Kidney (tissue), 14 donors: Measurements from ENCODE around the gene MRPL45. TPM values are rescaled to one million over a fixed set of nuclear protein-coding genes. Genes with fewer than 3 reads are reported as not detected.
A peak's percentile ranks its signal among the peaks of the same experiment; 100 is the strongest.

ENCODE experiments used
- DNase-seq, 5 donors: peaks; one replicate each; pipeline ENCODE4 v3.0.0-alpha.2; 2013 to 2020
- FAIRE-seq: peaks from 2 replicates; lab custom pipeline; 2012; peaks lifted over from hg19 to GRCh38; lab: Jason Lieb, UNC
- H3K27ac ChIP-seq, 2 donors: one replicate each; pipeline ENCODE4 v1.7.0; 2013; ENCODE audit warnings: low read depth in 2 of 2, low read length in 2 of 2, inconsistent platforms in 1 of 2
- H3K27me3 ChIP-seq: one replicate; pipeline ENCODE4 v1.7.1; 2013; ENCODE audit warnings: low read length, inconsistent platforms; ENCODE audit not compliant: control insufficient read depth, insufficient read depth
- H3K36me3 ChIP-seq, 3 donors: one replicate each; pipeline versions ENCODE4 v1.7.0 to v1.7.1; 2013; ENCODE audit warnings: low read length in 3 of 3, control low read depth in 1 of 3, inconsistent platforms in 1 of 3; ENCODE audit not compliant: insufficient read depth in 3 of 3, control insufficient read depth in 2 of 3
- H3K4me1 ChIP-seq, 3 donors: one replicate each; pipeline versions ENCODE4 v1.7.0 to v1.7.1; 2013; ENCODE audit warnings: low read length in 3 of 3, inconsistent platforms in 1 of 3, low read depth in 1 of 3; ENCODE audit not compliant: control insufficient read depth in 2 of 3, insufficient read depth in 2 of 3
- H3K4me3 ChIP-seq, 3 donors: one replicate each; pipeline versions ENCODE4 v1.7.0 to v1.8.1; 2013; ENCODE audit warnings: low read length in 3 of 3, control low read depth in 1 of 3, inconsistent platforms in 1 of 3
- H3K9ac ChIP-seq, 3 donors: one replicate each; pipeline versions ENCODE4 v1.7.0 to v1.7.1; 2013; ENCODE audit warnings: low read length in 3 of 3, control low read depth in 1 of 3, inconsistent platforms in 1 of 3
- H3K9me3 ChIP-seq, 3 donors: one replicate each; pipeline versions ENCODE4 v1.7.0 to v1.7.1; 2013; ENCODE audit warnings: low read length in 3 of 3, control low read depth in 1 of 3, inconsistent platforms in 1 of 3; ENCODE audit not compliant: control insufficient read depth in 2 of 3, insufficient read depth in 1 of 3
- intact Hi-C: fragments of 100-400 bp; cut with DNase I; formaldehyde crosslinking; loops from one replicate; pipeline ENCODE4 v1.11.1; 2022
- polyA plus RNA-seq: library from polyadenylated mRNA; stranded (reverse); fragments of 350-450 nt; fragmentation: Illumina TruSeq; extraction: RNeasy Lipid Tissue Mini Kit (QIAGEN cat#74804); gene quantifications from one replicate; pipeline ENCODE4 v1.2.3, GENCODE V29; 2014; ENCODE audit warnings: low read depth, low replicate concordance; ENCODE audit not compliant: insufficient read depth
- total RNA-seq: library from RNA; stranded (reverse); fragmentation: NEBNext Ultra II Directional; extraction: Animal tissue kit (Norgen Biotek cat#: 25700); gene quantifications from one replicate; pipeline ENCODE4 v1.2.1, GENCODE V29; 2021
- TF ChIP-seq, protein P1 (sequence below): IDR thresholded peaks from 3 replicates; pipeline ENCODE4 v1.5.1; 2012; ENCODE audit warnings: mild to moderate bottlenecking, moderate library complexity, borderline replicate concordance; ENCODE audit not compliant: insufficient read depth; ENCODE audit errors: extremely low read depth
- donor health status: control.
- donor health status: control.
- donor health status: control.
- donor health status: control.
- donor health status: control.
- donor health status: DM: yes; HTN: yes; CAD: no.
- donor health status: Normal renal cell carcinoma (clear cell type).

The MRPL45 gene
- total and polyA plus RNA-seq, 2 donors from 2014 or later, result 28.0 to 45.9 TPM

DNA sequence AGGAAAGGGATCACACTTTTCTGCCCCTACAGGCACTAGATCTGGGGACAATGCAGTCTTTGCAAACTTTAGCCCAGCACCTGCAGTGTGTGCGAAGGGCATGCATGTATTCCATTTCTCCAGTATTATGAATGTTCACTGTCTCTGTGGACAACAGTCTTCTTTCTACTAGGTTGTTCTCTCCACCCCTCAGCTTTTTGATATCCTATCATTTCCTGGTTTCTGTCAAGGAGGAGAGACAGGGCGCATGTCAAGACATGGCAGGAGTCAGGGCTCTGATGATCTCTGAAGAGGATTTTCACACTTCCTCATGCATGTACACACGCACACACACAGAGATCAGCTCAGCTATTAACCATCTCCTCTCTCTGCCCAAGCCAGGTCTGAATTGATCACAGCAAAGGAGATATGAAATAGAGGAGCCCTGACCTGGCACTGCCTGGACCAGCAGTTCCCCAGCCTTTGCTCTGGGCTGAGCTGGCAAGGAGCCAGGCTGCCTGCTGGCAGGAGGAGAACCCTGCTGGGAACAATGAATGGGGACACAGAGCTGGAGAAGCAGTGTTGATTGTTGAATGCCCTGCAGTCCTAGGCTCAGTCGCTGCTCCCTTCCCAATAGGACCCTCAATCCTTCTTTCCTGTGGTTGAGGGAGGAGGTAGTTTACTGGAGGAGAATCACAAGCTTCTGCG, 44.2 kb downstream of the MRPL45 start:
- H3K4me1 ChIP-seq, result no peaks in the 10 kb centered on the region
- H3K9me3 ChIP-seq, result no peaks in the 10 kb centered on the region
- intact Hi-C loops, result loop anchor here (5.0 kb wide), 1 partner anchor 71 kb away; no protein-coding TSS in a partner anchor
- no peak overlapping the region for H3K4me3 ChIP-seq
- DNase-seq (peak in 2 of 5 donors; percentile 30 to 68), FAIRE-seq (no peak)
- H3K36me3 ChIP-seq, result no peaks in the 10 kb centered on the region
- H3K27ac ChIP-seq, result no peak overlapping the region
- no peaks in the 10 kb centered on the region for H3K27me3 ChIP-seq
- H3K9ac ChIP-seq, result no peak overlapping the region
- TF ChIP-seq, protein P1, sequence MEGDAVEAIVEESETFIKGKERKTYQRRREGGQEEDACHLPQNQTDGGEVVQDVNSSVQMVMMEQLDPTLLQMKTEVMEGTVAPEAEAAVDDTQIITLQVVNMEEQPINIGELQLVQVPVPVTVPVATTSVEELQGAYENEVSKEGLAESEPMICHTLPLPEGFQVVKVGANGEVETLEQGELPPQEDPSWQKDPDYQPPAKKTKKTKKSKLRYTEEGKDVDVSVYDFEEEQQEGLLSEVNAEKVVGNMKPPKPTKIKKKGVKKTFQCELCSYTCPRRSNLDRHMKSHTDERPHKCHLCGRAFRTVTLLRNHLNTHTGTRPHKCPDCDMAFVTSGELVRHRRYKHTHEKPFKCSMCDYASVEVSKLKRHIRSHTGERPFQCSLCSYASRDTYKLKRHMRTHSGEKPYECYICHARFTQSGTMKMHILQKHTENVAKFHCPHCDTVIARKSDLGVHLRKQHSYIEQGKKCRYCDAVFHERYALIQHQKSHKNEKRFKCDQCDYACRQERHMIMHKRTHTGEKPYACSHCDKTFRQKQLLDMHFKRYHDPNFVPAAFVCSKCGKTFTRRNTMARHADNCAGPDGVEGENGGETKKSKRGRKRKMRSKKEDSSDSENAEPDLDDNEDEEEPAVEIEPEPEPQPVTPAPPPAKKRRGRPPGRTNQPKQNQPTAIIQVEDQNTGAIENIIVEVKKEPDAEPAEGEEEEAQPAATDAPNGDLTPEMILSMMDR, result no peak

- TF ChIP-seq, protein P1, result no peak
- Histone ChIP-seq H3K9me3 (no peaks in the 10 kb centered on the region), H3K27ac (no peak overlapping the region), H3K4me1 (no peaks in the 10 kb centered on the region), H3K36me3 (no peaks in the 10 kb centered on the region), H3K4me3 (no peak overlapping the region), H3K27me3 (no peaks in the 10 kb centered on the region), H3K9ac (no peak overlapping the region)
- FAIRE-seq, result no peak
- DNase-seq, result no peak
- intact Hi-C loops, result loop anchor here (5.0 kb wide), 1 partner anchor 69 kb away; no protein-coding TSS in a partner anchor
Observed at GRCh38 chr17:38342886-38343607, 46.1 kb downstream of the MRPL45 start.

- no peak within 1 kb of the TSS for H3K4me3 ChIP-seq
- no peak for FAIRE-seq
- intact Hi-C loops, result loop anchor here (5.0 kb wide), 1 partner anchor 68 kb away; no protein-coding TSS in a partner anchor
Observed at GRCh38 chr17:38343608-38344419, 46.8 kb downstream of the MRPL45 start, which contains the start of gene GPR179. Gene GPR179, minus strand, starts transcription at chr17:38343956. Its CDS starts 167 bp downstream, at chr17:38343789.

More at GRCh38 chr17:38343608-38344419, 46.8 kb downstream of the MRPL45 start, which contains the start of gene GPR179:
- H3K36me3 ChIP-seq, result no peaks in the 10 kb centered on the region
- H3K27ac ChIP-seq, result no peak within 1 kb of the TSS
- no peaks in the 10 kb centered on the region for H3K27me3 ChIP-seq
- no peaks in the 10 kb centered on the region for H3K9me3 ChIP-seq
- DNase-seq, result no peak
- H3K9ac ChIP-seq, result no peak within 1 kb of the TSS
- TF ChIP-seq, protein P1, result no peak
- no peaks in the 10 kb centered on the region for H3K4me1 ChIP-seq
